ENCODE results near the gene KCNT1. TPM values are rescaled to one million over a fixed set of nuclear protein-coding genes. Genes with fewer than 3 reads are reported as not detected.

Gene KCNT1
- total RNA-seq, 1 donor from 2014 or later: not detected

DNA sequence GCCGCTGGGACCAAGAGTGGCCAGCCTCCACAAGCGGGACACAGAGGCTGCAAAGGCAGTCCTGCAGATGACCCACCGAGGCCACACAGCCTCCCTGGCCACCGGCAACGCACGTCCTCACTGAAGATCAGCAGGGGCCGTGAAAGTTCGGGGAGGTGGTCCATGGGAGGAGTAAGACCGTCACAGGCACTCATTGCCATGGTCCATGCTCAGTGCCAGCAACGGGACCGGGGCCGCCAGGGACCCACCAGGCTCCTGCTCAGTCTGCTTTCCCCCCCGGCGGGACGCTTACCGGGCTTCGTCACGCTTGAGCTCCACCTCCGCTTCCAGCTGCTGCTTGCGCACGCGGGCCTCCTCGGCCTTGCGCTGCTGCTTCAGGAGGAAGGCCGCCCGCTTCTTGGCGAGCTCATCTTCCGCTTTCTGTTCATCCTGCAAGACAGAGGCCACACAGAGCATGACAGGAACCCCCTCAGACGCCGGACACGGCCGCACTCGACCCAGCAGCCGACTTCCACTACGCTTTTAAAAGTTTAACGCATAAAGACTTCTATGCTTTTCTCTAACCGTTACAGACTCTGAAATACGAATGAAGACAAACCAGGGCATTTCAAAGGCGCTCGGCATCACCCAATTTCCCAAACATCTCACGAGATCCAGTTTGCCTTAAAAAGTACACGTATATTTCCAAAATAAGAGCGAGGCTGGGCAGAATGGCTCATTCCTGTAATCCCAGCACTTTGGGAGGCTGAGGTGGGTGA lies 116.9 kb downstream of the KCNT1 start:
- DNase-seq: no peak
- no peaks in the 10 kb centered on the region for H3K4me1 Mint-ChIP-seq
- no peak overlapping the region for H3K4me3 Mint-ChIP-seq
- ChIA-PET CTCF (no interaction called here), POLR2A (no interaction called here)
- intact Hi-C loops (cut with micrococcal nuclease): no loop called here
- no peak for TF ChIP-seq CTCF (IDR thresholded peaks at IDR 0.05)
- H3K36me3 Mint-ChIP-seq (ENCODE audit: low read depth): peaks cover 94% of the 10 kb centered on the region
- no peak for ATAC-seq (ENCODE audit: low read depth)
- no peaks in the 10 kb centered on the region for H3K9me3 Mint-ChIP-seq
- no peak overlapping the region for H3K27ac Mint-ChIP-seq
- H3K27me3 Mint-ChIP-seq: no peaks in the 10 kb centered on the region

- Mint-ChIP-seq H3K27me3 (no peaks in the 10 kb centered on the region), H3K4me3 (no peak overlapping the region), H3K9me3 (no peaks in the 10 kb centered on the region), H3K27ac (no peak overlapping the region), H3K36me3 (ENCODE audit: low read depth) (peaks cover 93% of the 10 kb centered on the region), H3K4me1 (no peaks in the 10 kb centered on the region)
- no peak for TF ChIP-seq CTCF (IDR thresholded peaks at IDR 0.05)
- CTCF ChIA-PET: no interaction called here
- ATAC-seq (ENCODE audit: low read depth) (no peak), DNase-seq (no peak)
- POLR2A ChIA-PET: no interaction called here
- intact Hi-C loops (cut with micrococcal nuclease): no loop called here
Measured at GRCh38 chr9:135819905-135820304, 117.9 kb downstream of the KCNT1 start.

DNA sequence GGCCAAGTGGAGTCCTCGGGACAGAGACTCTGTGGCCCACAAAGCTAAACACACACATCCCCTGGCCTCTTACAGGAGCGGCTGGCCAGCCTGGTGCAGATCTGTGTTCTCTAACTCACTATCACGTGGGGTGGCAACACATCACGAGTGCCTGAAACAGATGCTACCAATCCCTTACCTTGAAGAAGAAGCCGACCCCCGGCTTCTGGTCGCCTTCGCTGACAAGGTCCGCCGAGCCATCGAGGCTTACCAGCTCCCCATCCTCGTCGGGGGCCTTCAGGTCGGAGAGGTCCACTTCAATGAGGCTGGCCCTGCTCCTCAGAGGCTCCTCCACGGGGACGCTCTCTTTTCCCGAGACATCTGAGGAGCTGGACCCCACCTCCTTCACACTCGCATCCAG lies 118.7 kb downstream of the KCNT1 start:
- POLR2A ChIA-PET: interaction anchor here (0.5 kb wide), 1 partner anchor 1085 kb away, joined by 5 read pairs; no protein-coding TSS in a partner anchor
- intact Hi-C loops (cut with micrococcal nuclease): no loop called here
- Mint-ChIP-seq H3K9me3 (no peaks in the 10 kb centered on the region), H3K27me3 (no peaks in the 10 kb centered on the region), H3K4me1 (no peaks in the 10 kb centered on the region), H3K27ac (no peak overlapping the region), H3K4me3 (no peak overlapping the region), H3K36me3 (ENCODE audit: low read depth) (peaks cover 95% of the 10 kb centered on the region)
- no peak for TF ChIP-seq CTCF (IDR thresholded peaks at IDR 0.05)
- DNase-seq: no peak
- ATAC-seq (ENCODE audit: low read depth): no peak
- CTCF ChIA-PET: no interaction called here

DNA sequence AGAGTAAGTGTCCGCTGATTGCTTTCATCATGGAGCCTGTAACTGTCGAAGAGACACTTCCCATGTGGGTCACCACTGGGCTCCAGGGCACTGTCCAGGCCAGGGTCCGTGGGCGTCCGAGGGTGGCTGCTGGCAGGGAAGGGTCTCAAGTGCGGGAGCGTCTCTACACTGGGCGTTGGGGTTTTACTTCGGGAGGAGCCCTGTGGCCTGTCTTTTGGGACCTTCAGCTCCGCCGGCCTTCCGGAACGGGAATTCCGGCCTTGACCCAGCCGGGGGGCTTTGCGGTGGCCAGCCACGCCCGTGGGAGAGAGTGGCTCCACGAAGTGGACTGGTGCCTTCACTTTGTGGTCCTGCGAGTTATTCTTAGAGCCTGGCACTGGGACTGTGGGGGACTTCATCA lies 119.1 kb downstream of the KCNT1 start:
- DNase-seq: no peak
- Mint-ChIP-seq H3K9me3 (no peaks in the 10 kb centered on the region), H3K27me3 (no peaks in the 10 kb centered on the region), H3K4me3 (no peak overlapping the region), H3K4me1 (no peaks in the 10 kb centered on the region), H3K27ac (no peak overlapping the region), H3K36me3 (ENCODE audit: low read depth) (peaks cover 94% of the 10 kb centered on the region)
- ChIA-PET POLR2A (interaction anchor here (0.5 to 0.7 kb wide), 2 partner anchors 280 to 1085 kb away, joined by 3 to 5 read pairs; no protein-coding TSS in a partner anchor), CTCF (no interaction called here)
- intact Hi-C loops (cut with micrococcal nuclease): no loop called here
- no peak for TF ChIP-seq CTCF (IDR thresholded peaks at IDR 0.05)
- ATAC-seq (ENCODE audit: low read depth): no peak

GRCh38 chr9:135821733-135822373 lies 119.9 kb downstream of the KCNT1 start:
- TF ChIP-seq CTCF (IDR thresholded peaks at IDR 0.05): no peak
- Mint-ChIP-seq H3K9me3 (no peaks in the 10 kb centered on the region), H3K27me3 (no peaks in the 10 kb centered on the region), H3K4me3 (no peak overlapping the region), H3K36me3 (ENCODE audit: low read depth) (peaks cover 93% of the 10 kb centered on the region), H3K4me1 (no peaks in the 10 kb centered on the region), H3K27ac (no peak overlapping the region)
- ChIA-PET POLR2A (interaction anchor here (0.7 kb wide), 1 partner anchor 279 kb away, joined by 3 read pairs; no protein-coding TSS in a partner anchor), CTCF (no interaction called here)
- intact Hi-C loops (cut with micrococcal nuclease): no loop called here
- DNase-seq (no peak), ATAC-seq (ENCODE audit: low read depth) (no peak)

Measured in activated B cell treated with CpG ODN at 0.5 μM for 24 hours (primary cell).